ENCODE measurements around the gene ENAH.

The ENAH gene

DNA sequence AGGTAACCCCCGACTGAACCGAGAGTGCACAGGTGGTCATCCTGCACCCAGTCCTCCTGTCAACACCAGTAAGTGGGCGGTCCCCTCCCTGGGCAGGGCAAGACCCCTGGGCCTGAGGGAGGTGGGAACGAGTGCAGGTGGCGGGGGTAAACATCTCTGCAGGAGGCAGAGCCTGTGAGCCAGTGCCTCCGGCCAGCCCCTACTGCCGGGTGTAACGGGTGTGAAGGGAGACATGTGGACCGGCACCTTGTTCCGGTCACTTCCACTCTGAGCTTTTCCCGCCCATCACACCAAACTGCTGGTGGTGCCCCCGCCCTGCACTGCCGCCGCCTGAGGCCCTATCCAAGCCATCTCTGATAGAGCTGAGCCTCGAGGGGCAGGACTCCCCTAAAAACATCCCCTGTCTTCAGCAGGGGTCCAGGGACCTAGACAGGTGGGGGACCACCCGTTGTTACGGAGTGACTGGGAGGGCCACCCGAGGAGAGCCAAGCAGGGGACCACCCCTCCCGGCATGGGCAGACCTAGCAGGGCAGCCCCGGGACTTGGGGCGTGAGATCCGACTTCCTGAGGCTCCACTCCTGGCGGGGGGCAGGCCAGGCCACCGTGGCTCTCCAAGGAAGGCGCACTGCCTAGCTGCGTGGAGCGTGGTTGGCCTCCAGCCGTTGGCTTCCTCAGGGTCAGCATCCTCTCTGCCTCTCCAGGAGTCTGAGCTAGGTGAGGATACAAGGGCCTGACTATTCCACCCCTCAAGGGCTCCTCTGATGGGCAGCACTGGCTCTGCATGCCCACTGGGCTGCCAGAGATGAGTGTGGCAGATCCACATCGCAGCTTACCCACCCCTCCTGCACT lies 181.2 kb downstream of the ENAH start:
- DNase-seq (ENCODE audit: low spot score), result no peak

- no peak for DNase-seq (ENCODE audit: low spot score)
Observed at GRCh38 chr1:225471109-225471452, 181.8 kb downstream of the ENAH start.

DNA sequence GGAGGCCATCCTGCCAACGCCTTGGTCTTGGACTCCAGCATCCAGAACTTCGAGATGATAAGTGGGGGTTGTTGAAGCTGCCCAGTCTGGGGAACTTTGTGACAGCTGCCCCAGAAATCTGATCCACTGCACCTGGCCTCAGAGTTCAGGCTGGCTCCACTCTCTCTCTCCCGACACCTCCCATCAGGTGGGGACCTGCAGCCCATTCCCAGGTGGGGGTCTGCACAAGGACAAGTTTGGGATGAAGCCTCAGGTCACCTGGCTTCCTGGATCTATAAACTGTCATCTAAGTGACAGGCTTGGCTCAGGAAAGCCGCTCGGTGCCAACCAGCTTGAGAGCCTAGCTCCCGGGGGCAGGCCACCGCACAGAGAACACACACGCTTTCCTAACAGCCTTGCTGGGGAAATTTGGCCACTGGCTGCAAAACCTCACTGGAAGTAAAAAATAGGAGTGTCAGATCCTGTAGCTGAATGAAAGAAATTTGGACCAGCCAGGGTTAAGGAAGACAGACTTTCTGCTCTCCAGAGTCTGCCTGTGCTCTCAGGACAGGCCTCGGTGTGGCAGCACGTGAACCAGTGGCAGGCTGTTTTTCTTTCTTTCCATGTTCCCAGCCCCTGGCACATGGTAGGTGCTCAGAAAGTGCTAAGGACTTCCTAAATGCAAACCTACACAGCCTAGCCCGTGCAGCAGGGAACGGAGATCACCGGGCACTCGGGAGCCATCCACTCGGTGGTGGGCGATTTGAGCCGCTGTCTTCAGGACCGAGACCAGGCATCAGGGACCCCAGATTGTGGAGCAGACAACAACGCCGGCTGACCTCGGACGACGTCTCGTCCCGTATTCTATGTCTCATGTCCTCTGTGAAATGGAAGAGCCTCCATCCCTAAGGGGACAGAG lies 182.5 kb downstream of the ENAH start:
- DNase-seq (ENCODE audit: low spot score), result no peak

DNA sequence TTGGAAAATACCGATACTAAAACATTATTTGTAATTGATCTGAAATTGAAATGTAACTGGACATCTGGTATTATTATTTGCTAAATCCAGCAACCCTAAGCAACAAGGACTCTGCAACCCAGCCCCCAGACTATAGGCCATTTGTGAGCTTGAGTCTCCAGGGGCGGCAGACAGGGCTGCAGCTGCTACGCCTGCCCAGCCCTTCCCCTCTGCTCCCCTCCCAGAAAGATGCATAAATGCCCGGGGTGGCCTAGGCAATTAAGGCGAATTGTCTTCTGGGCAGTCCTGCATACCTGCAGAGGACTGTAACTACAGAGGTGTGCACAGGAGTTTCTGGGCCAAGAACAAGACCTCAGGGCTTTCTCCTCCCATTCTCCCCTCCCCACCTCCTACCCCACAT lies 183.9 kb downstream of the ENAH start:
- no peak for DNase-seq (ENCODE audit: low spot score)

DNA sequence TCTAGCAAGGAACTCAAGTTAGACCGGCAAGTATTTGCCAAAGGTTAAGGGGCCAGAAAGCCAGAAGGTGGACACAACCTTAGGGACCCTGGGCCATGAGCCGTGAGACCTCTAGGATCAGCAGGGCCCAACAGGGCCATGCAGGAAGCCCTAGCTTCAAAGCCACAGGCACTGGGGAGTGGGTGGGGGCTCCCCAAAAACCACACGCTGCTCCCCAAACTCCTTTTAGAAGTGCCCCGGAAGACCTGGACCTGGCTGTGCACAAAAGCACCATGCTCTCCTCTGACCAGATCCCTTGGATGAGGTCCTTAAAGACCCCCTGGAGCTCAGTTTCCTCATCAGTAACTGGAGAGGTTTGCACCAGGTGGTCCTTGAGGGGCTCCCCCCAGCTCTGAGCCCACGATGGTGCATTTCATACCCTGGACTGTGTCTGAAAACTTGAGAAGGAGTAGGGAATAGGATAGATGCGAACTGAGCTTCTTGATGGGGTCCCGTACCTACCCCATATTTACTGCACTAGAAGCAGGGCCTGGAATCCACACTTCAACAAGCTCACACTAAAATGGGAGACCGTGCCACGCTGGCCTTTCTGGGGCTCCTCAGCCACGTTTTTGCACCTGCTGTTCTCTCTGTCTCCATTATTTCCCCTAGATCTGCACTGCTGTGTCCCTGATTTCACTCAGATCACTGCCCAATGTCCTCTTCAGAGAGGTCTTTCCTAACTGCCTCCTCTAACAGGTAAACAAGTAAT lies 184.5 kb downstream of the ENAH start:
- DNase-seq (ENCODE audit: low spot score), result no peak

DNA sequence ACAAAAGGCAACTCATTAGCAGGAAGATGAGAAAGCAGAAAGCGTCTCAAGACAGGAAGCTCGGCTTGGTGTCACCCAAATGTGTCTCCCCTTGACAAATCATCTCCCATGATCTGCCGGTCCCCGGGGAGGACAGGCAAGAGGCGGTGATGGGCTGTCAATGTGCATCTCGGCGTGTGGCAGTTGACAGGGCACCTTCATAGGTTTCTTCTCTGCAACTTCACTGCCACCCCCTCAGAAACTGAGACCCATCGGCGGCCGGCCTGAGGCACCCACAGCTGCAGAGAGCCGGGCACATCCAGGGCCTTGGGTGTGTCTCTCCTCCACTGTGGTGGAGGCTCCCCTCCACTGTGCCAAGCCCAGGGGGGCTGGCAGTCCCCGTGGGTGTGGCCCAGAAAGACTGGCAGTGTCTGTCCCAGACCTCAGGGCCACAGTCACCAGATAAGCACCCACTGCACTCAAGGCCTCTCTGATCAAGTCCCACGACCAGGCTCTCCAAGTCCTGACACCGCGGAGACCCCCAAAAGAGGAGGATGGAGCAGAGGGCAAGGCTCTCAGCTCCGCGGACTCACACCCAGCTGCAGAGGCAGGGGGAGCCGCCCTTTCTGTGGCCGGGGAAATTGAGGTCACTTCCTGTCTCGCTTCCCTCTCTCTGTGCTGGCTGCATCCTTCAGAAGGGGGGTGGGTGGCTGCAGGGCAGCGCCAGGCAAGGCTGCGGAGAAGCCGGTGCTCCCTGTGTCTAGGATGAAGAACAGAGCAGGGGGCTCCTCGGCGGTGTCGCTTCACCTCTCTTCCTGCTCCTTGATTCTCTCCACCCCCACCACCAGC lies 185.5 kb downstream of the ENAH start:
- DNase-seq (ENCODE audit: low spot score), result no peak

DNA sequence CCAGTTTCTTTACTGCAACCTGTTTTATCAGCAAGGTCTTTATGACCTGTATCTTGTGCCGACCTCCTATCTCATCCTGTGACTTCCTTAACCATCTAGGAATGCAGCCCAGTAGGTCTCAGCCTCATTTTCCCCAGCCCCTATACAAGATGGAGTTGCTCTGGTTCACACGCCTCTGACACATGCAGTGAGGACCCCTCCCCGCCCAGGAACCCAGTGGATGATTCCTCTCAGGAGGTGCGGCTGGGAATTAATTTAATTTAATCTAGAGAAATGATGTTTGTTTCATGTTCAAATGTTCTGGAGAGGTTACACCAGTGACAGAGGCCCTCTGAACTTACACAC lies 186.1 kb downstream of the ENAH start:
- DNase-seq (ENCODE audit: low spot score), result no peak

GRCh38 chr1:225465793-225466517 lies 187.0 kb downstream of the ENAH start:
- no peak for DNase-seq (ENCODE audit: low spot score)

DNA sequence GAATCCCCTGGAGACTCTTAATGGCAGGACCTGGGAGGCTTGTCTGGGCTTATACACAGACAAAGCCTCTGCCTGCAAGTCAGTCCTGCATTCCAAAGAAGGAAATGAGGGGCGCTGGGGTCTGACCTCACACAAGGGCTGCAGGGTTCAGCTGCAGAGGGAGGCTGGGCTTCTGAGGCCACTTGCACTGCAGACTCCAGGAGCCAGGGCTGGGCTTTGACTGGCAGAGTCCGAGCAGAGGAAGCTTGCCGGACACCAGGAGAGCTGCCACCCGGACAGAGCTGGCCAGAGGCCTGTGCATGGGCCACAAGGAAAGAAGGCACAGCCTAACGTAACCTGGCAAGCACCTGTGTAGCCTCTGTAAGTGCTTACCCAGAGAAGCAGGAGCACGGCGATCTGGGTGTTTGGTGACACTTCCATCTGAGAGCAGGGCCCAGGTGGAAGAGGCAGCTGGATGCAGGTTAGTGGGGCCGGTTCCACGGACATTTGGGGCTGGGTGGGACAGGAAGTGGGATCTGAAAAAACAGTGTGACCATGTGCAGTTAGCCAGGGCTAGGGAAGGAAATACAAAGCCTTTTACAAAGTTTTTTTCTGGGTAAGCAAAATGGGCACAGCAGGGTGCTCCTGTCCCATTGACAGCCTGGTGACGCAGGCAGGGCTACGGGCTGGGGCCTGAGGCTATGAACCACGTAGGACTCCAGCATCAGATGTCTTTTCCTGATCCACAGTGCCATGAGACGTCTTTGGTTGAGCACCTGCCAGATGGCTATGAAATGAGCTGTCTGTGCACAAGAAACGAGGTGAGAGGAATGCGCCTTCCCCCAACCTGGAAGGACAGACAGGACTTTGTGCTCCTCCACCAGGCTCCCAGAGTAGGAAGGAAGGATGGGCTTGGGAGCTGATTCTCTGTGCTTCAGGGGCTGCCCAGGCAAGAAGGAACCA lies 187.8 kb downstream of the ENAH start:
- no peak for DNase-seq (ENCODE audit: low spot score)

DNA sequence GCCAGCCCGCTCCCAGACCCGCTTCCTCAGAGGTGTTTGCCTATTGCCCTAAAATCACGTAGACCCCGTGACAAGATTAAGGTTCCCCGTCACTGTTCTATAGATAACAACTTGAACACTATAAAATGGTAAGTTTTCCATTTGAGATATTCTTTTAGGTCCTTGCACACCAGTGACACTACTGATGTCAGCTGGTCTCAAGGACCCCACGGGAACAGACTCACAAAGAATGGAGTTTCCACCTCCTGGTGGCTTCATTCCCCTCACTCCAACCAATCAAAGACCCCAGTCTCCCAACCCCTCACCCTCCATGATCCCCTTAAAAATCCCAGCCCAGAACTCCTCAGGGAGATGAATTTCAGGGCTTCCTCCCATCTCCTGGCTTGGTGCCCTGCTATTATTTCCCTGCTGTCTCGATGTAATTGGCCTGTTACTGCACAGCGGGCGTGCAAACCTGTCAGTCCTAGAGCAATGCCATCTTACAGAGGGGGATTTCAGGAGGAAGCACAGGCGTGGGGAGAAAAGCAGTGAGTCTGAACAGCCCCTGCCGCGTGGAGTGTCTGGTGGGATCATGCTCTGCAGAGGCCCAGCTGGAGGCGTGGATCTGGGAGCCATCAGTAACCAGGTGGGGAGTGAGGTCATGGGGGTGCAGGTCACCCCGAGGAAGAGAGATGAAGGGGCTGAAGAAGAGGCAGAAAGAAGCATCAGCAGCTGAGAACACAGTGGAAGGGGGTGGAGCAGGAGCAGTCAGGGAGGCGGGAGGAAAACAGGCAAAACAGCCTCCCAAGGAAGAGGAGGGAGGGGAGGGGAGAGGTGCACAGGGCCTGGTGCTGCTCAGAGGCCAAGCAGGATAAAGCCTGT lies 190.0 kb downstream of the ENAH start:
- DNase-seq (ENCODE audit: low spot score), result peak; percentile 75

GRCh38 chr1:225462429-225462713 lies 190.6 kb downstream of the ENAH start:
- DNase-seq (ENCODE audit: low spot score), result no peak

- peak; percentile 91 for DNase-seq (ENCODE audit: low spot score)
Observed at GRCh38 chr1:225461533-225462428, 191.1 kb downstream of the ENAH start.

DNA sequence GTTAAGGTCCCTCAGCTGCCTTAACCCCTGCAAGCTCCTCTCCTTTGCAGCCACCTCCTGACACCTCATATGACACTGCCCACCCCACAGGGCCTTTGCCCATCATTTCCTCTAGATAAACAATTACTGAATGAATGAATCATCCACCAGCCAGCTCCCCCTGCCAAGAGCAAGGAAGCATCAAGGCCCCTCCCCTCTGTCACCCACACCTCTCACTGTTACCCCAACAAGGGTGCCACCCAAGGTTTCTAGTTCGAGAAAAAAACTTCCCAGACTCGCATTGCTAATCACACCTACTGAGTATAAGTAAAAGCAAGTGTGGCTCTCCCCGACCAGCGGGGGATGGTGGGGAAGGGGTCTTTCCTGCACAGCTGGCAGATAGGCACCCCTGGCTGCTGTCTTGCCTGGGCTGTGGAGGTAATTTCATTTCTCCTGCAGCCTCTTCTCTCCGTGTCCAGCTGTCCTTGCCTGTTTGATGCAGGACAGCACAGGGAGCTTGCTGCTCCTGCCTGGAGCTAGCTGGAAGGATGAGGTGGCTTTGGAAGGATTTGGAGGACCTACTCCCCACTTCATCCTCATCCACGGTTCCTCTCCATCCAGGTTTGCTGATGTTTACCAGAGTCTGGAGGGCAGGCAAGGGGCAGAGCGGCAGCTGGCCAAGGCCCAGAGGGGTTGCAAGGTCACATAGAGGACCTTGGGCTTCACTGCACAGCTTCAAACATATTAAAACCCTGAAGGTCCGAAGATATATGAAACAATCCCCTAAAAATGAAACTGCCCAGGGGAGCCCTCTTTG lies 192.0 kb downstream of the ENAH start:
- no peak for DNase-seq (ENCODE audit: low spot score)

- DNase-seq (ENCODE audit: low spot score), result peak; percentile 23
Observed at GRCh38 chr1:225460021-225460736, 192.7 kb downstream of the ENAH start.

DNA sequence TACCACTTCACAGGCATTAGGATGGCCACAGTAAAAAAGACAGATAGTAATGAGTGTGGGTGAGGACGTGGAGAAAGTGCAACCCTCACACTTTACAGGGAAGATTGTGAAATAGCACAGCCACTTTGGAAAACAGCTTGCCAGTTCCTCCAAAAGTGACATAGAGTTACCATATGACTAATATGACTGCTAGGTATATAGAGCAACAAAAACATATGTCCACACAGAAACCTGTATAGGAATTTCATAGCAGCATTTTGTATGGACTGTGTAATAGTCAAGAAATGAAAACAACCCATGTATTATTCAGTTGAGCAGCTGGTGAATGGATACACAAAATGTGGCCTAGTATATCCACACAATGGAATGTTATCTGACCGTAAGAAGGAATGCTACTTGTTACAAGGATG lies 194.7 kb downstream of the ENAH start:
- no peak for DNase-seq (ENCODE audit: low spot score)

- no peak for DNase-seq (ENCODE audit: low spot score)
Observed at GRCh38 chr1:225454733-225455132, 198.2 kb downstream of the ENAH start.
